ENCODE results near the gene PPIF. TPM values are rescaled to one million over a fixed set of nuclear protein-coding genes. Genes with fewer than 3 reads are reported as not detected.

Gene PPIF
- total and polyA plus RNA-seq, 2 of the 4 experiments (the other 2 are of a cell fraction): 29.2 to 130 TPM

GRCh38 chr10:79335094-79335469, 12.2 kb upstream of the PPIF start:
- Histone ChIP-seq H3K9ac (ENCODE audit: low read depth, low read length) (no peak overlapping the region), H2BK20ac (ENCODE audit: low read depth, low read length) (peak overlapping the region; percentile 96), H3K4me2 (ENCODE audit: low read depth, low read length) (no peak overlapping the region), H4K20me1 (ENCODE audit: insufficient read depth, low read length) (no peaks in the 10 kb centered on the region), H3K36me3 (ENCODE audit: control insufficient read depth, insufficient read depth, low read length) (no peaks in the 10 kb centered on the region), H2AK5ac (ENCODE audit: low read depth, low read length) (peak overlapping the region; percentile 85), H3K27ac (ENCODE audit: insufficient read depth, low read length) (no peak overlapping the region; the same call in 1 of the 2 replicates), H3K9me3 (ENCODE audit: control insufficient read depth, insufficient read depth, low read length) (no peaks in the 10 kb centered on the region), H3K4me1 (ENCODE audit: control insufficient read depth, insufficient read depth, low read length) (peaks cover 9% of the 10 kb centered on the region; the same call in 1 of the 2 replicates), H4K8ac (ENCODE audit: low read depth in 2 of 2, low read length in 2 of 2) (peak overlapping the region in 1 of 2 experiments; percentile 32; a peak in 2 of 4 replicates), H3K56ac (ENCODE audit: extremely low read depth, insufficient read depth, low read length) (no peak overlapping the region), H3K18ac (ENCODE audit: low read depth, low read length) (peak overlapping the region; percentile 9; the same call in 1 of the 2 replicates), H3K23ac (ENCODE audit: low read depth, low read length) (no peak overlapping the region; the same call in 1 of the 2 replicates), H3K9me1 (ENCODE audit: insufficient read depth, low read length) (peaks cover 19% of the 10 kb centered on the region), H3K79me1 (ENCODE audit: low read depth in 1 of 2, low read length in 2 of 2) (no peaks in the 10 kb centered on the region; a peak in 1 of 4 replicates), H4K91ac (ENCODE audit: insufficient read depth, low read depth, low read length) (peak overlapping the region; percentile 38), H4K5ac (ENCODE audit: low read depth, low read length) (no peak overlapping the region; the same call in 1 of the 2 replicates), H2AK9ac (replicated peaks; ENCODE audit: low read depth, low read length, poor library complexity) (no peak overlapping the region), H3K14ac (replicated peaks; ENCODE audit: low read depth, low read length) (peak overlapping the region; percentile 96; the same call in 1 of the 2 replicates), H3K27me3 (ENCODE audit: control insufficient read depth, insufficient read depth, low read length) (no peaks in the 10 kb centered on the region), H2AFZ (replicated peaks; ENCODE audit: low read length, poor library complexity) (no peak overlapping the region), H2BK5ac (ENCODE audit: low read depth, low read length, poor library complexity, severe bottlenecking) (peak overlapping the region; percentile 71), H2BK15ac (ENCODE audit: low read depth, low read length) (peak overlapping the region; percentile 63; the same call in 1 of the 3 replicates), H3K4ac (ENCODE audit: low read depth, low read length) (peak overlapping the region; percentile 98), H3K4me3 (ENCODE audit: insufficient read depth, low read depth, low read length) (no peak overlapping the region), H2BK120ac (ENCODE audit: low read depth, low read length) (peak overlapping the region; percentile 98)
- intact Hi-C loops (cut with micrococcal nuclease): no loop called here
- DNase-seq (no peak), ATAC-seq (ENCODE audit: low read depth) (no peak)
- dilution Hi-C loops (cut with HindIII; ENCODE audit: low sequenced_read_pairs, unreplicated experiment): no loop called here
- in situ Hi-C loops (cut with MboI; ENCODE audit: low sequenced_read_pairs): no loop called here
- ChIA-PET CTCF (interaction anchor here (1.1 kb wide), 1 partner anchor 42 kb away, joined by 3 read pairs; no protein-coding TSS in a partner anchor), POLR2A (ENCODE audit: unreplicated experiment) (no interaction called here)
- 80% methylated on average over 1 of the region's 2 CpGs; no CpG with 5 or more reads in 1 of the 2 experiments for WGBS, 2 experiments (ENCODE audit: extremely low coverage in 2 of 2, insufficient read length in 1 of 2)
- TF ChIP-seq POLR2A (IDR thresholded peaks at IDR 0.05; ENCODE audit: low read depth, low read length) (no peak), BHLHE40 (IDR thresholded peaks at IDR 0.05; ENCODE audit: low read depth, low read length) (no peak), SMC3 (IDR thresholded peaks at IDR 0.05; ENCODE audit: low read depth, low read length) (no peak), NFE2L2 (IDR thresholded peaks at IDR 0.05; ENCODE audit: low read depth, low read length) (no peak), CEBPB (IDR thresholded peaks at IDR 0.05; ENCODE audit: low read depth, low read length) (no peak), CHD1 (IDR thresholded peaks at IDR 0.05; ENCODE audit: low read depth, low read length) (no peak), FOS (IDR thresholded peaks at IDR 0.05; ENCODE audit: low read depth, low read length) (no peak), MXI1 (IDR thresholded peaks at IDR 0.05; ENCODE audit: borderline replicate concordance, low read depth, low read length) (no peak), MAFK (IDR thresholded peaks at IDR 0.05; ENCODE audit: low read depth, low read length) (no peak), RAD21 (IDR thresholded peaks at IDR 0.05; ENCODE audit: low read length) (no peak)
- no TSS peak for BruUV-seq (replicated peaks)
